Measurements from ENCODE around the gene SUGP2.
"Not testable (repeated sequence)": the region's sequence is repeated elsewhere in the genome, so short reads cannot be mapped to it uniquely, and the experiment has no call there.

The SUGP2 gene

DNA sequence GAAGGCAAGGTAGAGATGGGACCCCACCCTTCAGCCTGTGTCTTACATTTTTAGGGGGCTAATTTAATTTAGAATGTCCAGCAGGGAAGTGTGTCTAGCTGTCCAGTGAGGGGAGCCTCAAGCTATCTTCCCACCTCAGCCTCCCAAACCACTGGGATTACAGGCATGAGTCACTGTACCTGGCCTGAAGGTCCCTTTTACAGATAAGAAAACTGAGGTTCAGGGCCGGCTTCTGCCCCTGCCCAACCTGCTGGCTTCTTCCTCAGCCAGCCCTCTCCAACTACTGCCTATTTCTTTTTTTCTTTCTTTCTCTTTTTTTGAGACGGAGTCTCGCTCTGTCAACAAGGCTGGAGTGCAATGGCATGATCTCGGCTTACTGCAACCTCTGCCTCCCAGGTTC, 72.9 kb downstream of the SUGP2 start:
- no peak for ATAC-seq (ENCODE audit: insufficient read depth, low read depth)
- Histone ChIP-seq H3K36me3 (ENCODE audit: insufficient read depth, low read length) (no peaks in the 10 kb centered on the region), H3K4me3 (ENCODE audit: low read depth in 1 of 2, low read length in 2 of 2) (no peak overlapping the region), H3K27me3 (ENCODE audit: insufficient read depth, low read length, poor library complexity) (no peaks in the 10 kb centered on the region), H3K9ac (ENCODE audit: low read depth, low read length) (no peak overlapping the region), H3K4me1 (ENCODE audit: insufficient read depth, low read length) (no peaks in the 10 kb centered on the region), H3K4me2 (ENCODE audit: insufficient read depth, low read length) (no peak overlapping the region), H3K9me3 (ENCODE audit: insufficient read depth, low read length, severe bottlenecking) (no peaks in the 10 kb centered on the region), H4K20me1 (ENCODE audit: insufficient read depth, low read length) (no peaks in the 10 kb centered on the region), H3K79me2 (ENCODE audit: insufficient read depth, low read length) (no peaks in the 10 kb centered on the region), H3K27ac (ENCODE audit: low read length) (no peak overlapping the region), H2AFZ (ENCODE audit: low read depth, low read length) (no peak overlapping the region)
- DNase-seq = no peak
- no peak for TF ChIP-seq EZH2 (IDR thresholded peaks at IDR 0.05; ENCODE audit: borderline replicate concordance, low read depth, low read length, severe bottlenecking)

GRCh38 chr19:18955042-18955441, 78.3 kb downstream of the SUGP2 start:
- H2AFZ ChIP-seq (ENCODE audit: low read depth, low read length) = no peak overlapping the region
- H3K4me1 ChIP-seq (ENCODE audit: insufficient read depth, low read length) = no peaks in the 10 kb centered on the region
- no peaks in the 10 kb centered on the region for H3K27me3 ChIP-seq (ENCODE audit: insufficient read depth, low read length, poor library complexity)
- H4K20me1 ChIP-seq (ENCODE audit: insufficient read depth, low read length) = no peaks in the 10 kb centered on the region
- H3K27ac ChIP-seq (ENCODE audit: low read length) = no peak overlapping the region
- no peak for DNase-seq
- H3K4me3 ChIP-seq (ENCODE audit: low read depth in 1 of 2, low read length in 2 of 2) = no peak overlapping the region
- ATAC-seq (ENCODE audit: insufficient read depth, low read depth) = no peak
- H3K9me3 ChIP-seq (ENCODE audit: insufficient read depth, low read length, severe bottlenecking) = no peaks in the 10 kb centered on the region
- no peaks in the 10 kb centered on the region for H3K79me2 ChIP-seq (ENCODE audit: insufficient read depth, low read length)
- H3K36me3 ChIP-seq (ENCODE audit: insufficient read depth, low read length) = no peaks in the 10 kb centered on the region
- H3K9ac ChIP-seq (ENCODE audit: low read depth, low read length) = no peak overlapping the region
- no peak overlapping the region for H3K4me2 ChIP-seq (ENCODE audit: insufficient read depth, low read length)
- TF ChIP-seq CTCF (IDR thresholded peaks at IDR 0.05; ENCODE audit: borderline replicate concordance, extremely low read depth, low read length, poor library complexity, severe bottlenecking) (no peak), EZH2 (IDR thresholded peaks at IDR 0.05; ENCODE audit: borderline replicate concordance, low read depth, low read length, severe bottlenecking) (no peak)

GRCh38 chr19:18954094-18954493, 79.2 kb downstream of the SUGP2 start:
- Histone ChIP-seq H3K4me3 (ENCODE audit: low read depth in 1 of 2, low read length in 2 of 2) (no peak overlapping the region), H3K27ac (ENCODE audit: low read length) (no peak overlapping the region), H3K79me2 (ENCODE audit: insufficient read depth, low read length) (no peaks in the 10 kb centered on the region), H4K20me1 (ENCODE audit: insufficient read depth, low read length) (no peaks in the 10 kb centered on the region), H3K4me1 (ENCODE audit: insufficient read depth, low read length) (no peaks in the 10 kb centered on the region), H3K9ac (ENCODE audit: low read depth, low read length) (no peak overlapping the region), H3K4me2 (ENCODE audit: insufficient read depth, low read length) (no peak overlapping the region), H3K9me3 (ENCODE audit: insufficient read depth, low read length, severe bottlenecking) (no peaks in the 10 kb centered on the region), H2AFZ (ENCODE audit: low read depth, low read length) (no peak overlapping the region), H3K27me3 (ENCODE audit: insufficient read depth, low read length, poor library complexity) (no peaks in the 10 kb centered on the region), H3K36me3 (ENCODE audit: insufficient read depth, low read length) (no peaks in the 10 kb centered on the region)
- ATAC-seq (ENCODE audit: insufficient read depth, low read depth) (no peak), DNase-seq (no peak)
- no peak for TF ChIP-seq EZH2 (IDR thresholded peaks at IDR 0.05; ENCODE audit: borderline replicate concordance, low read depth, low read length, severe bottlenecking)
- TF ChIP-seq CTCF (IDR thresholded peaks at IDR 0.05; ENCODE audit: borderline replicate concordance, extremely low read depth, low read length, poor library complexity, severe bottlenecking) = no peak

- H3K36me3 ChIP-seq (ENCODE audit: insufficient read depth, low read length); ATAC-seq (ENCODE audit: insufficient read depth, low read depth); H2AFZ ChIP-seq (ENCODE audit: low read depth, low read length); H4K20me1 ChIP-seq (ENCODE audit: insufficient read depth, low read length); H3K27ac ChIP-seq (ENCODE audit: low read length); H3K9ac ChIP-seq (ENCODE audit: low read depth, low read length); H3K4me1 ChIP-seq (ENCODE audit: insufficient read depth, low read length); H3K4me2 ChIP-seq (ENCODE audit: insufficient read depth, low read length); H3K4me3 ChIP-seq (ENCODE audit: low read depth in 1 of 2, low read length in 2 of 2); H3K9me3 ChIP-seq (ENCODE audit: insufficient read depth, low read length, severe bottlenecking); DNase-seq; H3K79me2 ChIP-seq (ENCODE audit: insufficient read depth, low read length); H3K27me3 ChIP-seq (ENCODE audit: insufficient read depth, low read length, poor library complexity): not testable (repeated sequence)
These were observed 80.8 kb downstream of the SUGP2 start for GRCh38 chr19:18952364-18953003.

All from DND-41 (cell line).